HG02938 (cell line): ENCODE measurements around the gene VCAN.
"Not testable (repeated sequence)": the region's sequence is repeated elsewhere in the genome, so short reads cannot be mapped to it uniquely, and the experiment has no call there.

Experiments used
- ATAC-seq: cut with Tn5 transposase; IDR thresholded peaks from one replicate; pipeline ENCODE4 v1.9.1; 2021; ENCODE audit warnings: mild to moderate bottlenecking, moderate library complexity; ENCODE audit not compliant: unreplicated experiment

Gene VCAN

GRCh38 chr5:83471405-83472212 is at the start of gene VCAN:
TSS of gene VCAN (plus strand) at chr5:83471744. CDS start at chr5:83483519, 11,775 bp downstream.
- ATAC-seq: no peak

GRCh38 chr5:83422284-83422683 is 49.3 kb upstream of the VCAN start:
- no peak for ATAC-seq

DNA sequence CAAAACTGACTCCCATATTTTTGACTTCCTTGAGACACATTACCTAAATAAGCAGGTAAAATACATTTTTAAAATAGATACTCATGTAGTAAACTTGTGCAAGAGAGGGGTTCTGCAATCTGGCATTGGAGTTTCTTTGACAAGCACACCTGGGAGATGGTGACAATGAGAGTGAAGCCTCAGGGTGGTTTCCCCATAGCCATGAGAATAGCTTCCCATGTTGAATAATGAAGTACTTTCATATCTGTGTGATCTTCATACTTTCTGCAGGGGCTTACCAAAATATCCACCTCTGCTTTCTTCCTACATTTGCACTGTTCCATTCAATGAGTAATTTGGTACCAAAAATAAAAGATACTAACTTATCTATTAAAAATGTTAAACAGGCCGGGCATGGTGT is 44.7 kb upstream of the VCAN start:
- peak; percentile 42 for ATAC-seq

DNA sequence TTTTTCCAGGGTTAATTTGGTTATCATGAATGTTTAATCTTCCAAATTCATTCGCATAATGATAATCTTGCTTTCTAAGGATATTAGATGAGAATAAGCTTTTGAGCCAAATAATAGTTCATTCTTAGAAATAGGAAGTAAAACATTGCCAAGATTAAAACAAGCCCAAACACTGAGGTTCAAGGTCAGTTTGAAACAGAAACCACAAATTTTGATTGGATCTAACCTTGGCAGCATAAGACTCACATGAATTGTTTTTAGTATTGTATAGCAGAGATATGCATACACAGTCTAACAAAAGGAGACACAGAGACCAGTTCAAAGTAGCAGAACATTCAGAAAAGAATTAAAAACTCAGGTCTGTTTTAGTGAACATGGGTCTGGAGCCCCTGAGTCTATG is 43.4 kb upstream of the VCAN start:
- no peak for ATAC-seq

DNA sequence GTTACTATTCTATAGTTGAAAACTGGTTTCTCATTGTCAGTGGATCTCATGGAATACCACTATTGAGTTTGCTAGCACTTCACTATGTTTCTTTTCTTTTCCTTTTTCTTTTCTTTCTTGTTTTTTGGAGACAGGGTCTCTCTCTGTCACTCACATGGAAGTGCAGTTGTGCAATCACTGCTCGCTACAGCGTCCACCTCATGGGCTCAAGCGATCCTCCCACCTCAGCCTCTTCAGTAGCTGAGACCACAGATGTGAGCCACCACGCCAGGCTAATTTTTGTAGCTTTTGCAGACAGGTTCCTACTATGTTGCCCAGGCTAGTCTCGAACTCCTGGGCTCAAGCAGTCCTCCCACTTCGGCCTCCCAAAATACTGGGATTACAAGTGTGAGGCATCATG is 42.7 kb upstream of the VCAN start:
- ATAC-seq: no peak

DNA sequence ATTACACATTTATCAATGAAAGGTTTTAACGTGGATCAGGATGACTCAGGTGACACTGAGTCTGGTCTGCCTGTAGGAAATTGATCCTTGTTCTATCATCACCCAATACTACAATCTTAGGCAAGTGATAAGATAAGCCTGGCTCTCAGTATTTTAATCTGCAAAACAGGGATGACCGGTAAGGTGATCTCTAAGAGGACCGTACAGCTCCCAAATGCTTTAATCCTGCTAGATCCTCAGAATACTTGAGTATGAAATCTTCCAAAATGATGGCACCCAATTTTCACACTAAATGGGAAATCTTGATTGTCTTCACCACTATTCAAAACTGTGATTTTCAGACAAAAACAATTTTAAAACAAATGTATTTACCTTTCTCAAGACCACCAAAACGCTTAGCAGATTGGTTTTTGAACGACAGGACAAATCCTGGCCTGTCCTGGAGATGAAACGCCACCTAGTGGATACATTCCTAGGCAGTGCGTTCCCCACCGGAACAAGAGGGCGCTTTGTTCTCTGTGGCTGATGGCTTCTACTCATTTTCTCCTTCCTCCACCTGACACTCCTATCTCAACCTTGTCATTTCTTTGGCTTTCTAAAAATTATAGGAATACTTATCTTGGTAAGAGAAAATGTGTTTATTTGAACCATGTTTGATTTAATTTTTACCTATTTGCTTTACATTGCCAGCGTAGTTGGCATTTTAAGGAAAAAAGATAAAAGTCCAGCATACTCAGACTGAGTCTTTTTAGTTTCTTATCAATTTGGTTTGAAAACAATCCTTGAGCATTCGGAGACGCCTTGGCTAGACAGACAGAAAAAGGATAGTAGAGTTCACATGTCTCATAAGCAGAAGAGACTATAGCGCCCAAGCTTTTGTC is 41.2 kb upstream of the VCAN start:
- peak; percentile 78 for ATAC-seq

GRCh38 chr5:83433891-83434290 is 37.7 kb upstream of the VCAN start:
- ATAC-seq: no peak

DNA sequence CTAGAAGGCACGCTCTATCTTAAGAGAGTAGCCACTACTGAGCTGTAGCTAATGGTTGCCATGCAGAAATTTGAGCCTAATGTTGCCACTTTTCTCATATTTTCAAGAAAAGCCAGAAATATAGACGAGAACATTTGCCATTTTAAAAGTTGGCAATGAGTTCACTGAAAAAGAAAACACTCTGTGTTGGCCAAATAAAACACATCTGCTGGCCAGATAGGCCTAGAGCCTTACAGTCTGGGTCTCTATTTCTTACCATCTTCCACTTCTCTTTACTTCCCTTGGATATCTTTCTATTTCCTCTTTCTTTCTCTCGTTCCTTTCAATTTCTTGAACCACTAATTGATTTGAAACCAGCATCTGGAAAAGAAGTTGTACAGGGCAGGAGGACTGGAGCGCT is 36.6 kb upstream of the VCAN start:
- no peak for ATAC-seq

DNA sequence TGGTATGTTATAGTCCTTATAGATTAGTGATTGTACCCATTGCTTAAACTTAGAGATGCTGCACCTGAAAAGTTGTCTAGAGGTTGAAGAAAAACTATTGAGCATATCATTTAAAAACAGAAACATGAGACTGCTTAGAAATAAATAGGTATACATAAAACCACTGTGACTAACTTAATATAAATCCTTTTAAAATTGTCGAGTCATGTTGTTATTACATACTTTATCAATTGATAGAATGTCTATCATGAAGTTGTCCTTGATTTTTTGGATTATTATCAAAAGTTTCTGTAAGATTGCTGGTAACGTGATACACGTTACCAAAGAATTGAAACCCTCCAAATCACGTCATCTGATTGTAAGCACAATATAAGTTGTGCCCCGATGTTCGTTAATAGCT is 35.3 kb upstream of the VCAN start:
- no peak for ATAC-seq

DNA sequence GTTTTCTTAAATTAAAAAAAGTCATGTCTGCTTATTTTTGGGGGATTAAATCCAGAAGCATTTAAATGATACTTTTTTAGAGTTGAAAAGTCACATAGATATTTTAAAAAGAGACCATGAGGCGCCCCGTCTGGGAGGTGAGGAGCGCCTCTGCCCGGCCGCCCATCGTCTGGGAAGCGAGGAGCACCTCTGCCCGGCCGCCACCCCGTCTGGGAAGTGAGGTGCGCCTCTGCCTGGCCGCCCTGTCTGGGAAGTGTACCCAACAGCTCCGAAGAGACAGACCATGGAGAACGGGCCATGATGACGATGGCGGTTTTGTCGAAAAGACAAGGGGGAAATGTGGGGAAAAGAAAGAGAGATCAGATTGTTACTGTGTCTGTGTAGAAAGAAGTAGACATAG is 33.8 kb upstream of the VCAN start:
- ATAC-seq: not testable (repeated sequence)

DNA sequence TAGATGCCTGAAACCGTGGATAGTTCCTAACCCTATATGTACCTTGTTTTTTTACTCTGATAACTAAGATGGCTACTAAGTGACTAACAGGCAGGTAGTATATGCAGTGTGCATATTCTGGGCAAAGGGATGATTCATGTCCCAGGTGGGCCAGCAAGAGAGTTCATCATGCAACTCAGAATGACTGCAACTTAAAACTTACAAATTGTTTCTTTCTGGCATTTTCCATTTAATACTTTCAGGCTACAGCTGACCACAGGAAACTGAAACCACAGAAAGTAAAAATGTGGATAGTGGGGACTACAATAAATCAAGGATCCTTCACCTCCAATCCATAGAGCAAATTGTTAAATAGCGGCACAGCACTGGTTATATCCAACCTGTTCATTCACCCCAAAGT is 30.7 kb upstream of the VCAN start:
- ATAC-seq: no peak

- peak; percentile 63 for ATAC-seq
Measured at GRCh38 chr5:83441747-83442146, 29.8 kb upstream of the VCAN start.

- ATAC-seq: no peak
Measured at GRCh38 chr5:83443534-83443933, 28.0 kb upstream of the VCAN start.

DNA sequence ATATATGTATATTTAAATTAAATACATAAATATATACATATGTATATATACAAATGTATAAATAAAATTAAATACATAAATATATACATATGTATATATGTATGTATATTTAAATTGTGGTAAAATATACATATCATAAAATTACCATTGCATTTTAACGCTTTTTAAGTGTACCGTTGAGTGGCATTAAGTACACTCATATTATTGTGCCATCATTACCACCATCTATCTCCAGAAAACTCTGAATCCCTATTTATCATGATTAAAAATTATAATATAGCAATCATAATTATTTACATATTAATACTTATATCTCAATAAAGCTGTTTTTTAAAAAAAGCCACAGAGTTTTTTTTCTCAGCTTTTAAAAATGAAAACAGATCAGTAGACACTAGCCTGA is 27.1 kb upstream of the VCAN start:
- ATAC-seq: no peak

DNA sequence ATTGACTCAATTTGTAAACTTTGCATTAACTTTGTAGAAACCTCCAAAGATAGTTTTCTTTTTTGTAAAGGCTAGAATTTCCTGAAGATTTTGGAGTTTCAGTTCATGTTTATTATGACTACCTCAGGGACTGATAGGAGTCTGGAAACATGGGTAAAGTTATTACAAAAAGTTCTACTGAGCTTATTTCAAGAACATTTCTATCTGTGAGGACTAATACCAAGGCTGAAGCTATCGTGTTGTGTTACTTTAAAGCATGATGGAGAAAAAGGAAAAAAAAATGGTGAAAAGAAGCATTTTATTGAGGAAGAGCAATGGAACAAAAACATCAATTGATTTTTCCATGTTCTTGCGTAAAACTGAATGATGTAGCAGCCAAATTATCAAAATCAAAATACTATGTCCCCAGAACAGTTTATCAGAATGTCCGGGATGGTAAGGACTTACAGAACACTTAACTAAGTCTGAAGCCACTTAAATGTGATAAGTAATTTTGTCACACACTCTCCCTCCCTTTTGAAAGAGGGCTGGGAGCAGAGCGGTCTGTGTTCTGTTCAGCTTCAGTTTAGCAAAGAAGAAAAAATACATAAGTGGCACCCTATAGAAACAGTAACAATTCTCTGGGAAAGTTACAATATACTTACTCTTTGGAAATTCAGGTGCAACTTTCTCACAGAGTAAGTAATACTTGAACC is 25.1 kb upstream of the VCAN start:
- ATAC-seq: no peak

DNA sequence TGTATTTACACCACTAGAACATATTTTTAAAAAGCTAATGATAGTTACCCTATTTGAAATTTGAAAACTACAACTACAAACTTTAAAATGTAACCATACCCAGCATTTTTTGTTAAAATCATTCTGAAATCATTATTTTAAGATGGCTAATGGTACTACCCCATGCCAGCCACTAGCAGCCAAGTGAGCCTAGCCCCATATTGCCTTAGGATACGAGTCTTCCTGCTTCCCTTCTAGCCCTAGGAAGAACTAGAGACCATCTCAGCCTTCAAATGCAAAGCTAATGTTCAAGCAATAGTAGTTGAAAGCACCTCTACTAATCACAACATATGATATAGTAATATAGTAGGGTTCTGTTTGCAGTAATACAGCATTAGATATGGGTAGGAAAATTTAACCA is 24.0 kb upstream of the VCAN start:
- ATAC-seq: no peak

- no peak for ATAC-seq
Measured at GRCh38 chr5:83450183-83450966, 21.2 kb upstream of the VCAN start.

GRCh38 chr5:83450967-83451248 is 20.6 kb upstream of the VCAN start:
- ATAC-seq: no peak

DNA sequence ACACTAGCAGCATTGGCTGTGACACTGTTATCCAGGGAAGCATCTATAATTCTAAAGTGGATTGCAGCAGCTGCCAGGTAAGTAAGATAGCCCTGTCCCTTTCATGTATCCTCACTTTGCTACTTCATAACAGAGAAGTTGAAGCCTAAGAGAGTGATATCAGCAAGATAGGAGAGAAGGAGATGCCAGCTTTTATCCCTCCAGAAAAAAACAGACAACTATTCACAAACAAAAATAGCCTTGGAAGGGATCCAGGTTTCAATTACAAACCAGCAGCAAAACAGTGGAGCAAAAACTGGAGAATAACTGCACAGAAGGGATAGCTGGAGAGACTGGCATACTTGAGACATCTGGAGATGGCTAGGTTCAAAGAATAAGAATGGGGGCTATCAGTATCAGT is 19.6 kb upstream of the VCAN start:
- no peak for ATAC-seq

GRCh38 chr5:83453937-83454336 is 17.6 kb upstream of the VCAN start:
- ATAC-seq: no peak

DNA sequence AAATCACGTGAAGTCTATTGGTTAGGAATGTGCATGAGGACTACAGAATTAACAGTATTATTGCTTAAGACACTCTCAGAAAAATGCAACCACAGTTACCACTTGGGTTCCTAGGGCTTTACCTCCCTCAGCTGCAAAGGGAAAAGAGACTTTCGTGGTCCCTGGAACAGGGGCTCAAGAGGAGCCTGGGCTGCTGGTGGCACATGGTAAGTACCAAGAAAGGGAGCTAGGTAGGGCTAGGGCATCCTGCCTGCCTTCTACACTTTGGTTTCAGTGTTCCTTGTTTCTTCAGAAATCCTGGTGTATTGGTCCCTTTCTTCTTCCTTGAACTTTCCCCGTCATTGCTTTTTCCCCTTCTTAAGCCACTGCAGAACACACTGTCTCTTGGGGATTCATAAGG is 7.3 kb upstream of the VCAN start:
- no peak for ATAC-seq
